ENCODE data around the gene NAT16.
"Not testable (repeated sequence)": the region's sequence is repeated elsewhere in the genome, so short reads cannot be mapped to it uniquely, and the experiment has no call there.

Gene NAT16

GRCh38 chr7:101125989-101126650 is 54.0 kb downstream of the NAT16 start:
- no peak for DNase-seq

- DNase-seq: no peak
These were observed 55.6 kb downstream of the NAT16 start for GRCh38 chr7:101124376-101125056.

GRCh38 chr7:101123703-101124068 is 56.4 kb downstream of the NAT16 start:
- no peak for DNase-seq

GRCh38 chr7:101122933-101123702 is 57.0 kb downstream of the NAT16 start:
- DNase-seq: no peak

- no peak for DNase-seq
These were observed 57.8 kb downstream of the NAT16 start for GRCh38 chr7:101121991-101122932.

GRCh38 chr7:101121631-101121990 is 58.5 kb downstream of the NAT16 start:
- not testable (repeated sequence) for DNase-seq
